Measurements from ENCODE around the gene RIPOR3. TPM values are rescaled to one million over a fixed set of nuclear protein-coding genes. Genes with fewer than 3 reads are reported as not detected.

Gene RIPOR3
- polyA plus RNA-seq, 1 donor from 2014 or later: not detected

DNA sequence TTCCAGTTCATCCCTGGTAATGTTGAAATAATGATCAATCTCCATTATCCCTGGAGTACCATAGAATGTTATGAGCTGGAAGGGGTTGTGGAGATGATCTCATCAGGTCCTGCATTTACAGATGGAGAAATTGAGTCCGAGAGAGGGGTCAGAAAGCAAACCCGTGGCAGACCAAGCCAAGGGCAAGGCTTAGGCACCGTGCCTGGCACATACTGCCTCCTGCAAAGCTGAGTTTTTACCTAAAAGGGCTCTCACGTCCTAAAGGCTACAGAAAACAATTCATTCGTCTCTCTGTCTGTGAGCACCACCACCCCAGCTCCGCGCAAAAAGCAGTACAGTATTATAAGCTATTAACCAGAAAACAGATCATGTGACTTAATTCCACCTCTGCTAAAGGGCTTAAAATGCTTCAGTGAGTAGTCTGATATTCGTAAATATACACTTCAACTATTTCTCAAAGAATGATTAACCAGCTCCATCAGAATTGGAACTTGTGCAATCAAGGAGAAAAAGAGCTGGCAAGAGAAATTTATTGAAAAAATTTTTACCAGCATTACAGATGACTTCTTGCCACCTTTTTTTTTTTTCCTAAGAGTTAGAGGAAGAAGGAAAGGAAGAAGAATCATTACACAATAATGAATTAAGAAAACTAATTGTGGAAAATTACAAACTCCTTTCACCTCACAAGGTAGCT lies 36.6 kb upstream of the RIPOR3 start:
- TF ChIP-seq TAF1 (IDR thresholded peaks at IDR 0.05; ENCODE audit: low read depth): no peak
- no peak for TF ChIP-seq SMC3 (conservative IDR thresholded peaks at IDR 0.05; ENCODE audit: poor library complexity)
- TF ChIP-seq POLR2AphosphoS5 (IDR thresholded peaks at IDR 0.05): no peak
- no peak overlapping the region for H3K27ac ChIP-seq (ENCODE audit: low read length)
- no peaks in the 10 kb centered on the region for H3K27me3 ChIP-seq (ENCODE audit: insufficient read depth, low read depth, low read length)
- no peak overlapping the region for H2AFZ ChIP-seq (ENCODE audit: low read depth, low read length)
- H3K9me3 ChIP-seq (ENCODE audit: low read length): no peaks in the 10 kb centered on the region
- H3K9me2 ChIP-seq (ENCODE audit: insufficient read depth, low read length): no peaks in the 10 kb centered on the region
- peaks cover 7% of the 10 kb centered on the region for H3K79me2 ChIP-seq (replicated peaks; ENCODE audit: insufficient read depth, low read length)
- H3K9ac ChIP-seq (ENCODE audit: low read length): no peak overlapping the region
- H3F3A ChIP-seq (ENCODE audit: insufficient read depth, low read length, poor library complexity, severe bottlenecking): peaks cover 3% of the 10 kb centered on the region
- no peaks in the 10 kb centered on the region for H3K36me3 ChIP-seq (ENCODE audit: insufficient read depth, low read length)
- no peak overlapping the region for H3K4me2 ChIP-seq (ENCODE audit: low read length)
- no peak overlapping the region for H3K4me3 ChIP-seq (ENCODE audit: low read length)
- no peaks in the 10 kb centered on the region for H4K20me1 ChIP-seq (ENCODE audit: insufficient read depth)

DNA sequence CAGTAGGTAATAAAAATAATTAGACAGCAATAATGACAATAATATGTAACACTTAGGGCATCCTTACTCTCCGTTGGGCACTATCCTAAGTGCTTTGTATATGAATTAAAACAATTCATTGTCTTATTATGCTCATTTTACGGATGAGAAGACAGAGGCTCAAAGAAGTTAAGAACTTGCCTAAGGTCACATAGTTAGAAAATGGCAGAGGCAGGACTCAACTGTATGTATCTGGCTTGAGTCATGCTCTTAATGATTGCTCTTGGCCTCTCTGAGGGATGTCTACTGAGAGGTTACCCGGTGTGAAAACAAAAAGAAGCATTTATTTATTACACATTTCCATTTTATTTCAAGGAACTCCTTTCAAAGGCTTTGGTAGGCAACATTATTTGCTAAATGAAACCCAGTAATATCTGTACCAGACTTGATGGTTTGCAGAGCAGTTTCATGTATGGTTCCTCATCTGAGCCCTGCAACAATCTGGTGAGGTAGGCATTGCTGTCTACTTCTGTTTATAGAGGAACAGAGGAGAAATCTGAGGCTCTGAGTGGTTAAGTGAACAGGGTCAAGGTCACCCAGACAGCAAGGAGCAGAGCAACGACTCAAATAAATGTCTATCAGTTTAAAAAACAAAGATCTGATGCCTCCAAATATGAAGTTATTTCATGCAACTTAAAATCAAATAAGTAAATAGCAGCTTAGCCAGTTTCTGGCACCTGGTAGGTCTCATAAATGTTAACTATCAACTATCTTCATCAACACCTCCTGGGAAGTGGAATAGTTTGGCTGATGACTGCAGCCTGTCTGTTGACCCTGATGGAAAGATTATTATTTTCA lies 35.8 kb upstream of the RIPOR3 start:
- Histone ChIP-seq H2AFZ (ENCODE audit: low read depth, low read length) (no peak overlapping the region), H3K27ac (ENCODE audit: low read length) (no peak overlapping the region), H3K4me2 (ENCODE audit: low read length) (no peak overlapping the region), H3K4me3 (ENCODE audit: low read length) (no peak overlapping the region), H4K20me1 (ENCODE audit: insufficient read depth) (no peaks in the 10 kb centered on the region), H3K36me3 (ENCODE audit: insufficient read depth, low read length) (no peaks in the 10 kb centered on the region), H3K9ac (ENCODE audit: low read length) (no peak overlapping the region), H3F3A (ENCODE audit: insufficient read depth, low read length, poor library complexity, severe bottlenecking) (no peaks in the 10 kb centered on the region), H3K9me3 (ENCODE audit: low read length) (no peaks in the 10 kb centered on the region), H3K79me2 (replicated peaks; ENCODE audit: insufficient read depth, low read length) (no peaks in the 10 kb centered on the region), H3K27me3 (ENCODE audit: insufficient read depth, low read depth, low read length) (no peaks in the 10 kb centered on the region), H3K9me2 (ENCODE audit: insufficient read depth, low read length) (no peaks in the 10 kb centered on the region)
- TF ChIP-seq EP300 (conservative IDR thresholded peaks at IDR 0.05; ENCODE audit: poor library complexity, severe bottlenecking) (no peak), TAF1 (IDR thresholded peaks at IDR 0.05; ENCODE audit: low read depth) (no peak), RAD21 (conservative IDR thresholded peaks at IDR 0.05) (no peak), EZH2 (IDR thresholded peaks at IDR 0.05; ENCODE audit: borderline replicate concordance, insufficient read depth, low read length, poor library complexity, severe bottlenecking) (no peak), SMC3 (conservative IDR thresholded peaks at IDR 0.05; ENCODE audit: poor library complexity) (no peak), MXI1 (conservative IDR thresholded peaks at IDR 0.05; ENCODE audit: poor library complexity, severe bottlenecking) (no peak), POLR2AphosphoS5 (IDR thresholded peaks at IDR 0.05) (no peak)
- TF ChIP-seq, protein P1, sequence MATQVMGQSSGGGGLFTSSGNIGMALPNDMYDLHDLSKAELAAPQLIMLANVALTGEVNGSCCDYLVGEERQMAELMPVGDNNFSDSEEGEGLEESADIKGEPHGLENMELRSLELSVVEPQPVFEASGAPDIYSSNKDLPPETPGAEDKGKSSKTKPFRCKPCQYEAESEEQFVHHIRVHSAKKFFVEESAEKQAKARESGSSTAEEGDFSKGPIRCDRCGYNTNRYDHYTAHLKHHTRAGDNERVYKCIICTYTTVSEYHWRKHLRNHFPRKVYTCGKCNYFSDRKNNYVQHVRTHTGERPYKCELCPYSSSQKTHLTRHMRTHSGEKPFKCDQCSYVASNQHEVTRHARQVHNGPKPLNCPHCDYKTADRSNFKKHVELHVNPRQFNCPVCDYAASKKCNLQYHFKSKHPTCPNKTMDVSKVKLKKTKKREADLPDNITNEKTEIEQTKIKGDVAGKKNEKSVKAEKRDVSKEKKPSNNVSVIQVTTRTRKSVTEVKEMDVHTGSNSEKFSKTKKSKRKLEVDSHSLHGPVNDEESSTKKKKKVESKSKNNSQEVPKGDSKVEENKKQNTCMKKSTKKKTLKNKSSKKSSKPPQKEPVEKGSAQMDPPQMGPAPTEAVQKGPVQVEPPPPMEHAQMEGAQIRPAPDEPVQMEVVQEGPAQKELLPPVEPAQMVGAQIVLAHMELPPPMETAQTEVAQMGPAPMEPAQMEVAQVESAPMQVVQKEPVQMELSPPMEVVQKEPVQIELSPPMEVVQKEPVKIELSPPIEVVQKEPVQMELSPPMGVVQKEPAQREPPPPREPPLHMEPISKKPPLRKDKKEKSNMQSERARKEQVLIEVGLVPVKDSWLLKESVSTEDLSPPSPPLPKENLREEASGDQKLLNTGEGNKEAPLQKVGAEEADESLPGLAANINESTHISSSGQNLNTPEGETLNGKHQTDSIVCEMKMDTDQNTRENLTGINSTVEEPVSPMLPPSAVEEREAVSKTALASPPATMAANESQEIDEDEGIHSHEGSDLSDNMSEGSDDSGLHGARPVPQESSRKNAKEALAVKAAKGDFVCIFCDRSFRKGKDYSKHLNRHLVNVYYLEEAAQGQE (IDR thresholded peaks at IDR 0.05; ENCODE audit: borderline replicate concordance): no peak
- TF ChIP-seq, protein P2, sequence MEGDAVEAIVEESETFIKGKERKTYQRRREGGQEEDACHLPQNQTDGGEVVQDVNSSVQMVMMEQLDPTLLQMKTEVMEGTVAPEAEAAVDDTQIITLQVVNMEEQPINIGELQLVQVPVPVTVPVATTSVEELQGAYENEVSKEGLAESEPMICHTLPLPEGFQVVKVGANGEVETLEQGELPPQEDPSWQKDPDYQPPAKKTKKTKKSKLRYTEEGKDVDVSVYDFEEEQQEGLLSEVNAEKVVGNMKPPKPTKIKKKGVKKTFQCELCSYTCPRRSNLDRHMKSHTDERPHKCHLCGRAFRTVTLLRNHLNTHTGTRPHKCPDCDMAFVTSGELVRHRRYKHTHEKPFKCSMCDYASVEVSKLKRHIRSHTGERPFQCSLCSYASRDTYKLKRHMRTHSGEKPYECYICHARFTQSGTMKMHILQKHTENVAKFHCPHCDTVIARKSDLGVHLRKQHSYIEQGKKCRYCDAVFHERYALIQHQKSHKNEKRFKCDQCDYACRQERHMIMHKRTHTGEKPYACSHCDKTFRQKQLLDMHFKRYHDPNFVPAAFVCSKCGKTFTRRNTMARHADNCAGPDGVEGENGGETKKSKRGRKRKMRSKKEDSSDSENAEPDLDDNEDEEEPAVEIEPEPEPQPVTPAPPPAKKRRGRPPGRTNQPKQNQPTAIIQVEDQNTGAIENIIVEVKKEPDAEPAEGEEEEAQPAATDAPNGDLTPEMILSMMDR (IDR thresholded peaks at IDR 0.05; ENCODE audit: poor library complexity, severe bottlenecking): no peak
